Right lobe of liver (tissue), 6 donors: ENCODE results near the gene PCDHAC2. TPM values are rescaled to one million over a fixed set of nuclear protein-coding genes. Genes with fewer than 3 reads are reported as not detected.

Experiments used
- ATAC-seq, 4 donors: fragments of 200-7000 bp; cut with Tn5 transposase; one replicate each; pipeline ENCODE4 v1.9.1; 2020; ENCODE audit warnings: mild to moderate bottlenecking in 4 of 4, moderate library complexity in 4 of 4
- DNase-seq, 3 donors: peaks; one replicate each; pipeline ENCODE4 v3.0.0-alpha.2; 2020
- H3K27ac ChIP-seq, 3 donors: fragments of 200-600 bp; one replicate each; pipeline ENCODE4 v1.8.0; 2022
- H3K27me3 ChIP-seq, 2 donors: fragments of 200-600 bp; one replicate each; pipeline ENCODE4 v1.8.0; 2022
- H3K36me3 ChIP-seq, 4 donors: fragments of 200-600 bp; sonication (generic) in 1 of 4; one replicate each; pipeline versions ENCODE4 v1.5.1 to v1.8.0; 2017 to 2022; ENCODE audit warnings: control low read depth in 1 of 4
- H3K4me1 ChIP-seq, 4 donors: fragments of 200-600 bp; sonication (generic) in 1 of 4; one replicate each; pipeline versions ENCODE4 v1.5.1 to v1.8.0; 2017 to 2022; ENCODE audit warnings: control low read depth in 1 of 4
- H3K4me3 ChIP-seq, 3 donors: fragments of 200-600 bp; one replicate each; pipeline ENCODE4 v1.8.0; 2022
- H3K9me3 ChIP-seq, 4 donors: fragments of 200-600 bp; sonication (generic) in 1 of 4; one replicate each; pipeline versions ENCODE4 v1.5.1 to v1.8.0; 2017 to 2022; ENCODE audit warnings: control low read depth in 1 of 4
- POLR2A ChIP-seq: fragments of 450-650 bp; IDR thresholded peaks from one replicate; pipeline ENCODE4 v1.6.1; 2017; ENCODE audit warnings: antibody characterized with exemption, mild to moderate bottlenecking
- WGBS: methylation state at CpG from one replicate; pipeline ENCODE4 v1.1.6; 2018; ENCODE audit warnings: low coverage, low lambda C conversion rate; ENCODE audit not compliant: insufficient coverage; ENCODE audit errors: missing lambda C conversion rate; 5-methylcytosine and 5-hydroxymethylcytosine counted together
- intact Hi-C, 2 donors: fragments of 100-400 bp; cut with DNase I; formaldehyde crosslinking; loops; one replicate each; pipeline versions ENCODE4 v1.11.2 to v1.14.1; 2022
- total RNA-seq, 6 experiments: library from RNA; depleted of rRNA in 2 of 6; stranded (reverse); fragments of >200 nt in 2 of 6; fragmentation: NEBNext Ultra II Directional in 3 of 6; extraction: Animal tissue kit (Norgen Biotek cat#: 25700) in 3 of 6; gene quantifications; one replicate each; pipeline versions ENCODE4 v1.1.0 to v1.2.4, GENCODE V29; 2016 to 2023
- TF ChIP-seq, protein P1 (sequence below), 4 donors: fragments of 200-600 bp in 3 of 4; fragments of 450-650 bp in 1 of 4; IDR thresholded peaks; one replicate each; pipeline versions ENCODE4 v1.5.1 to v1.8.0; 2016 to 2022; ENCODE audit warnings: antibody characterized with exemption in 4 of 4, mild to moderate bottlenecking in 2 of 4
- donor health status: DM: no; HTN: yes; CAD: no.
- donor health status: DM: no; HTN: no; CAD: no.
- donor health status: DM: no; HTN: no; CAD: no.
- donor health status: DM: no; HTN: yes; CAD: no.
- donor health status: DM: no; HTN: yes; CAD: no.

PCDHAC2 gene
- total RNA-seq, 6 experiments from 2014 or later, result 0.68 to 2.2 (median 1.3) TPM

DNA sequence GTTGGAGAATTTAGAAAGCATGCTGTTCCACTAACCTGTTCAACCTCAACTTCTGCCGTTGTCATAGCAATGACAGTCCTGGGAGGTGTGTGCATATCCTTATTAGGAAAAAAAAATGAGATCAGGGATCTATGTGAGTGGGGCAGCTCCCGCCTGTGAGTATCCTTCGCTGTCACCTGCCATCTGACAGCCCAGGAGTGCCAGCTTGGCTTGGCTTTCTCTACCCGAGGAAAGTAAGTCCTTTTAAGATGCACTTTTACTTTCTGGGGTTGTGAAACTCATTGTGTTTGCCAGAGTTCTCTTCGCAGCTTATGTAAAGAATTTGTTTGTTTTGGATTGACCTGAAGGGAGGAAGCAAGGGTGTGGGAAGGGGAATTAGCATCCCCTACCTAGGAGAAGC lies 21.8 kb downstream of the PCDHAC2 start:
- intact Hi-C loops, result no loop called here
- H3K4me1 ChIP-seq, result no peaks in the 10 kb centered on the region
- TF ChIP-seq, protein P1, sequence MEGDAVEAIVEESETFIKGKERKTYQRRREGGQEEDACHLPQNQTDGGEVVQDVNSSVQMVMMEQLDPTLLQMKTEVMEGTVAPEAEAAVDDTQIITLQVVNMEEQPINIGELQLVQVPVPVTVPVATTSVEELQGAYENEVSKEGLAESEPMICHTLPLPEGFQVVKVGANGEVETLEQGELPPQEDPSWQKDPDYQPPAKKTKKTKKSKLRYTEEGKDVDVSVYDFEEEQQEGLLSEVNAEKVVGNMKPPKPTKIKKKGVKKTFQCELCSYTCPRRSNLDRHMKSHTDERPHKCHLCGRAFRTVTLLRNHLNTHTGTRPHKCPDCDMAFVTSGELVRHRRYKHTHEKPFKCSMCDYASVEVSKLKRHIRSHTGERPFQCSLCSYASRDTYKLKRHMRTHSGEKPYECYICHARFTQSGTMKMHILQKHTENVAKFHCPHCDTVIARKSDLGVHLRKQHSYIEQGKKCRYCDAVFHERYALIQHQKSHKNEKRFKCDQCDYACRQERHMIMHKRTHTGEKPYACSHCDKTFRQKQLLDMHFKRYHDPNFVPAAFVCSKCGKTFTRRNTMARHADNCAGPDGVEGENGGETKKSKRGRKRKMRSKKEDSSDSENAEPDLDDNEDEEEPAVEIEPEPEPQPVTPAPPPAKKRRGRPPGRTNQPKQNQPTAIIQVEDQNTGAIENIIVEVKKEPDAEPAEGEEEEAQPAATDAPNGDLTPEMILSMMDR (IDR thresholded peaks at IDR 0.05), result no peak
- TF ChIP-seq POLR2A, result no peak
- 46% methylated on average over 5 of the region's 5 CpGs for WGBS
- no peak for ATAC-seq
- no peak for DNase-seq
- no peak overlapping the region for H3K27ac ChIP-seq
- H3K4me3 ChIP-seq, result no peak overlapping the region
- no peaks in the 10 kb centered on the region for H3K9me3 ChIP-seq
- H3K27me3 ChIP-seq, result no peaks in the 10 kb centered on the region
- no peaks in the 10 kb centered on the region for H3K36me3 ChIP-seq

DNA sequence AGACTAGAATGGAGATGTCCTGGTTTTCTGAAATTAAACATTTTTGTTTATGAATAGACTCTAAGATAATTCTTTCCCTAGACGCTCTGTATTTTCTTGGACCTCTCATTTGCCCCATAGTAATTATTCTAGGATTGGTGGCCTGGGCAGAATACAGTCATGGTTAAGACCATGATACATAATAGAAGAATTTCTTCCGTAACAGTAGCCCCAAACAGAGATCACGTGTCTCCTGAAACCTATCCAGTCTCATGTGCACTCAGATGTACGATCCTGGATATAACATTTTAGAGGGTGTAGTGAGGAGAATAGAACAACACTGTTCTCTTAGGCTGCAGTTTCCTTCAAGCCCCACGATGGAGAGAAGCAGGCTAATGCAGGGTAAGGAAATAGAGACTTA lies 22.3 kb downstream of the PCDHAC2 start:
- WGBS, result 82% methylated on average over 5 of the region's 5 CpGs
- H3K4me3 ChIP-seq, result no peak overlapping the region
- no peak overlapping the region for H3K27ac ChIP-seq
- no peak for TF ChIP-seq POLR2A
- TF ChIP-seq, protein P1 (IDR thresholded peaks at IDR 0.05), result no peak
- no peaks in the 10 kb centered on the region for H3K27me3 ChIP-seq
- H3K36me3 ChIP-seq, result no peaks in the 10 kb centered on the region
- DNase-seq (no peak), ATAC-seq (no peak)
- intact Hi-C loops, result no loop called here
- no peaks in the 10 kb centered on the region for H3K4me1 ChIP-seq
- H3K9me3 ChIP-seq, result no peaks in the 10 kb centered on the region

DNA sequence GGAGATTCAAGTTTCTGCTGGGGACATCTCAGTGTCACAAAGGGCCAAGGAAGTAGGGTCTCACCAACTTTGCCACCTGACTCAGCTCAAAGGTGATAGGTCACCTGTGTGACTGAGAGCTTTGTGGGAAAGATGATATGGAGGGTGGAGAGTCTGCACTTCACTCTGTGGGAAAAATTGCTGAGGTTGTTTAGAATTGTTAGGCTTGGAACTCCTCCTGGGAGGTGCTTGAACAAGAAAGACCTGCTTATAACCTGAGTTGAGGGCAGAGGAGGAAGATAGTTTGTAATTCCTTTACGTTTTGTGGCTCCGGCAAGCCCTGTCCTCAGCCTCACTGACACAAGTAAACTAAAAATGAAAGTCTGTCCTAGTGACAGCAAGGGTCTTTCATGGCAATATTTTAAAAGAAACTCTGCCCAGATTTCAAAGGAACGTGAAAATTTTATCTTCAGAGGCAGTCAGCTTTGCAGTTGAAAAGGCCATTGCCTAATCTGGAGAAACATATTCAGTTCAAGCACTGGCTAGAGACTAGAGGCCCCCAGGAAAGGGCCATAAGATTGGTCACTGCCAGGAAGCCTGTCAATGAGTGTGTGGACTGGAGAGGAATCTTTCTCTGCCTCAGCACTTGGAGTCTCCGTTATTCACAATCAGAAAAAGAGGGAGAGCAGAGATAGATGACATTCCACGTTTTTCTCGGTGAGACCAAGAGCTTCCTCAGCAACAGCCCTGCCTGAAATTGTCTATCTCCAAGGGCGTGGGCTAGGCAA lies 23.2 kb downstream of the PCDHAC2 start:
- no peaks in the 10 kb centered on the region for H3K4me1 ChIP-seq
- ATAC-seq (no peak), DNase-seq (no peak)
- no peaks in the 10 kb centered on the region for H3K27me3 ChIP-seq
- 55% methylated on average over 7 of the region's 7 CpGs for WGBS
- H3K27ac ChIP-seq, result no peak overlapping the region
- no peaks in the 10 kb centered on the region for H3K36me3 ChIP-seq
- H3K9me3 ChIP-seq, result no peaks in the 10 kb centered on the region
- TF ChIP-seq, protein P1 (IDR thresholded peaks at IDR 0.05), result no peak
- TF ChIP-seq POLR2A, result no peak
- H3K4me3 ChIP-seq, result no peak overlapping the region
- intact Hi-C loops, result no loop called here

DNA sequence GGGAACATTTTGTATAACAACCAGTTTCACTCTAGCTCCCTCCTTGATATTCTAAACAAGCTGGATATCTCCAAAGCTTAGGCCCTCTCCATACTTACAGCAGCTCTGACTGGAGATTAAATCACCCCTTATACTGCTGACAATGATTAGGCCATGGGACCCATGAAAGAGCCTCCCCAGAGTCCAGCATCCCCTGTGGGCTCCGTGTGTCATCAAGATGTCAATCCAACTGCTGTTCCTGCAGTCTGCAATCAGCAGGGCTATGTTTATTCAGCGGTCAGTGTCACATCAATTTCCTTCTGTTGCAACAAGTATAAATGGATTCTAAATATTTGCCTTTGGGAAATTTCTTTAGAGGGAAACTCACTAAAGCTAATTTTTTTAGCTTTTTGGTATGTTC lies 26.6 kb downstream of the PCDHAC2 start:
- ATAC-seq (peak in 2 of 4 donors; percentile 35 to 87), DNase-seq (no peak)
- H3K9me3 ChIP-seq, result no peaks in the 10 kb centered on the region
- no peak for TF ChIP-seq POLR2A
- TF ChIP-seq, protein P1 (IDR thresholded peaks at IDR 0.05), result no peak
- H3K27ac ChIP-seq, result no peak overlapping the region
- WGBS, result 29% methylated on average over 2 of the region's 2 CpGs
- no peaks in the 10 kb centered on the region for H3K36me3 ChIP-seq
- H3K4me1 ChIP-seq, result no peaks in the 10 kb centered on the region
- H3K4me3 ChIP-seq, result no peak overlapping the region
- intact Hi-C loops, result no loop called here
- H3K27me3 ChIP-seq, result no peaks in the 10 kb centered on the region
